Trophoblast cell (in vitro differentiated cells and primary cell): ENCODE measurements around the gene RAB27B.

Source experiments
- DNase-seq, 2 donors: peaks; one replicate each; pipeline ENCODE4 v3.0.0-alpha.2; 2016
- H2AFZ ChIP-seq: 2 replicates; pipeline ENCODE4 v1.6.1; 2013; ENCODE audit warnings: low read length, moderate library complexity, mild to moderate bottlenecking; ENCODE audit not compliant: insufficient read depth, poor library complexity
- H2AK5ac ChIP-seq: 2 replicates; pipeline ENCODE4 v1.6.1; 2013; ENCODE audit warnings: mild to moderate bottlenecking, low read length
- H2BK120ac ChIP-seq: 2 replicates; pipeline ENCODE4 v1.6.1; 2013; ENCODE audit warnings: low read length, mild to moderate bottlenecking, moderate library complexity; ENCODE audit not compliant: insufficient read depth, poor library complexity
- H2BK12ac ChIP-seq: 2 replicates; pipeline ENCODE4 v1.6.1; 2013; ENCODE audit warnings: mild to moderate bottlenecking, low read length, moderate library complexity
- H2BK5ac ChIP-seq: 2 replicates; pipeline ENCODE4 v1.6.1; 2013; ENCODE audit warnings: low read length, low read depth, moderate library complexity, mild to moderate bottlenecking; ENCODE audit not compliant: poor library complexity
- H3K14ac ChIP-seq: 2 replicates; pipeline ENCODE4 v1.6.1; 2013; ENCODE audit warnings: mild to moderate bottlenecking, low read length
- H3K18ac ChIP-seq: 2 replicates; pipeline ENCODE4 v1.6.1; 2013; ENCODE audit warnings: mild to moderate bottlenecking, low read length
- H3K23ac ChIP-seq: 2 replicates; pipeline ENCODE4 v1.6.1; 2013; ENCODE audit warnings: low read length
- H3K27ac ChIP-seq: 2 replicates; pipeline ENCODE4 v1.5.1; 2013; ENCODE audit warnings: low read depth, mild to moderate bottlenecking, inconsistent platforms, low read length, moderate library complexity
- H3K27me3 ChIP-seq: 2 replicates; pipeline ENCODE4 v1.6.1; 2013; ENCODE audit warnings: inconsistent platforms, mild to moderate bottlenecking, low read length, moderate library complexity; ENCODE audit not compliant: insufficient read depth
- H3K36me3 ChIP-seq, 2 experiments: 1 replicate in 1 of 2; 2 replicates in 1 of 2; pipeline ENCODE4 v1.6.1; 2013; ENCODE audit warnings: low read length in 2 of 2, mild to moderate bottlenecking in 2 of 2, moderate library complexity in 1 of 2; ENCODE audit not compliant: insufficient read depth in 2 of 2, control insufficient read depth in 1 of 2
- H3K4ac ChIP-seq: 2 replicates; pipeline ENCODE4 v1.6.1; 2013; ENCODE audit warnings: low read depth, mild to moderate bottlenecking, low read length, moderate library complexity
- H3K4me1 ChIP-seq, 2 experiments: 1 replicate in 1 of 2; 2 replicates in 1 of 2; pipeline ENCODE4 v1.6.1; 2013; ENCODE audit warnings: low read length in 2 of 2, mild to moderate bottlenecking in 2 of 2, moderate library complexity in 1 of 2; ENCODE audit not compliant: insufficient read depth in 2 of 2, control insufficient read depth in 1 of 2
- H3K4me2 ChIP-seq: 2 replicates; pipeline ENCODE4 v1.6.1; 2013; ENCODE audit warnings: inconsistent platforms, mild to moderate bottlenecking, low read length, moderate library complexity
- H3K4me3 ChIP-seq: 2 replicates; pipeline ENCODE4 v1.5.1; 2013; ENCODE audit warnings: mild to moderate bottlenecking, low read depth, low read length, inconsistent platforms
- H3K79me1 ChIP-seq: one replicate; pipeline ENCODE4 v1.6.1; 2013; ENCODE audit warnings: low read length
- H3K79me2 ChIP-seq: 2 replicates; pipeline ENCODE4 v1.6.1; 2013; ENCODE audit warnings: low read length, mild to moderate bottlenecking; ENCODE audit not compliant: control insufficient read depth, insufficient read depth, poor library complexity
- H3K9ac ChIP-seq: 2 replicates; pipeline ENCODE4 v1.6.1; 2013; ENCODE audit warnings: mild to moderate bottlenecking, low read length
- H3K9me3 ChIP-seq: 2 replicates; pipeline ENCODE4 v1.6.1; 2013; ENCODE audit warnings: low read depth, mild to moderate bottlenecking, control low read depth, inconsistent platforms, low read length; ENCODE audit not compliant: insufficient read depth
- H4K12ac ChIP-seq: 2 replicates; pipeline ENCODE4 v1.6.1; 2013; ENCODE audit warnings: low read depth, mild to moderate bottlenecking, low read length, moderate library complexity
- H4K8ac ChIP-seq: 2 replicates; pipeline ENCODE4 v1.6.1; 2013; ENCODE audit warnings: low read depth, mild to moderate bottlenecking, low read length, moderate library complexity
- H4K91ac ChIP-seq: one replicate; pipeline ENCODE4 v1.6.1; 2013; ENCODE audit warnings: low read depth, mild to moderate bottlenecking, low read length, moderate library complexity
- whole genome bisulfite sequencing: extraction: QIAGEN DNeasy Blood & Tissue Kit; methylation state at CpG from one replicate; pipeline ENCODE4 v1.1.7; 2013; ENCODE audit warnings: missing lambda C conversion rate; ENCODE audit not compliant: insufficient read length, insufficient coverage; ENCODE audit errors: extremely low coverage; 5-methylcytosine and 5-hydroxymethylcytosine counted together

Gene RAB27B

DNA sequence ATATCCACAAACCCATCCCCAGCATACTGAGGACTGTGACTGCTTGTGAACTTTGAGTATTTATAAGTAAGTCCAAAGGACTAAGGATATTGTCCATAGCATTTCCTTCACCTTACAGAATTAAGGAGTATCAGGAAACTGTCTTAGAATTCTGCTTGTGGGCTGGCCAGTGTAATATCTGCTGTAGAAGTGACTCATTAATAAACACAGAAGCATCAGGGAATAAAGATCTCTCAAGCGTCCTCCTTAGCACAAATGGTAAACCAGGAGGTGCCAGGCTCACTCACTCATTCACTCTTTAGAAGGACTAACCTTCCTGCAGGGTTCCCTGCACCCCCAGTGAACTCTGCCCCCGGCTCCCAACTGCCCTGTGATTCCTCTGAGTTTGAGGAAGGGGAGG, 100.0 kb downstream of the RAB27B start:
- Histone ChIP-seq H3K4me3 (no peak overlapping the region), H2BK120ac (no peak overlapping the region), H3K23ac (no peak overlapping the region), H4K91ac (no peak overlapping the region), H3K9ac (no peak overlapping the region), H3K18ac (no peak overlapping the region), H3K79me1 (no peaks in the 10 kb centered on the region), H2AK5ac (no peak overlapping the region), H2BK12ac (no peak overlapping the region), H4K8ac (no peak overlapping the region), H3K27me3 (no peaks in the 10 kb centered on the region), H3K27ac (no peak overlapping the region), H3K9me3 (no peaks in the 10 kb centered on the region), H3K4ac (no peak overlapping the region), H3K4me2 (no peak overlapping the region), H3K14ac (no peak overlapping the region), H4K12ac (no peak overlapping the region), H3K4me1 (no peaks in the 10 kb centered on the region), H2BK5ac (no peak overlapping the region), H2AFZ (no peak overlapping the region), H3K36me3 (no peaks in the 10 kb centered on the region), H3K79me2 (no peaks in the 10 kb centered on the region)
- WGBS, result no CpG with 5 or more reads among the region's 2 CpGs
- DNase-seq, result no peak

DNA sequence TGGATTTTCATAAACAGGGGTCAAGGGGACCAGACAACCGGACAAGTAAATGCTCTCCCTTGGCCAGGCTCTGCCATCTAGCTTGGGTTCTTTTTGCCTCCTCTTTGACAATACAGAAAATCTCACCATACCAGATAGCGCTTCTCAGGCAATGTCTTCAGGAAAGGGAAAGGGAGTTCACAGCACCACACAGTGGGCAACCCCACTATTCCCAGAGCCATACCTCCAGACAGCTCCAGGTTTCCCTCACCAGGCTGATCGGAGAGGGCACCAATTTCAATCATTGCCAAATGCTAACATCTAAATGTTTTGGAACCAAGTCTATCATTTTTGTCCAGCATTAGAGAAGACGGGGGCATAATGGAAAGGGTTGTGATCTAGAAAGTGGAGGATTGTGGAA, 102.9 kb downstream of the RAB27B start:
- H2AK5ac ChIP-seq, result no peak overlapping the region
- no peaks in the 10 kb centered on the region for H3K79me1 ChIP-seq
- H2BK5ac ChIP-seq, result no peak overlapping the region
- H3K9ac ChIP-seq, result no peak overlapping the region
- H3K36me3 ChIP-seq, result no peaks in the 10 kb centered on the region
- H4K12ac ChIP-seq, result no peak overlapping the region
- H3K27ac ChIP-seq, result no peak overlapping the region
- H2BK12ac ChIP-seq, result no peak overlapping the region
- WGBS, result no CpG with 5 or more reads among the region's 4 CpGs
- no peak overlapping the region for H3K4ac ChIP-seq
- no peak overlapping the region for H4K8ac ChIP-seq
- no peak overlapping the region for H3K4me2 ChIP-seq
- no peaks in the 10 kb centered on the region for H3K79me2 ChIP-seq
- no peaks in the 10 kb centered on the region for H3K27me3 ChIP-seq
- H3K18ac ChIP-seq, result no peak overlapping the region
- H2BK120ac ChIP-seq, result no peak overlapping the region
- H3K4me1 ChIP-seq, result no peaks in the 10 kb centered on the region
- H2AFZ ChIP-seq, result no peak overlapping the region
- no peak overlapping the region for H3K14ac ChIP-seq
- no peak overlapping the region for H3K4me3 ChIP-seq
- H3K9me3 ChIP-seq, result no peaks in the 10 kb centered on the region
- H4K91ac ChIP-seq, result no peak overlapping the region
- no peak for DNase-seq
- no peak overlapping the region for H3K23ac ChIP-seq

DNA sequence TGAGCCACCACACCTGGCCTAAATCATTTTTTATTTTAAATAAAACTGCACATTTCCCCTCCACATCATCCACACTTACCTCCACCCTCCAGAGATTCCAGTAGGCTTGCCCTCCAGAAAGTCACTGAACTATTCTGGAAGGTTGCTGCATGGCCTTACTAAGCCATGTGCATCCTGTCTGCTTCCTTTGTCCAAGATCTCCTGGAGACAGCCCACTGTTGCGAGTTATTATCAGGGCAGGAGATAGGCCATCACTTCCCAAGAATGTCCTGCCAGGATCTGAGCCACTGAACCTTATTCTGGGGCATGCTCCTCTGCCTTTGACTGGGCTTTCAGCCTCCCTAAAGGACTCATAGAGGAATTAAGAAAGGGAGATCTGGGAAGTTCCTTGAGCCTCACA, 104.2 kb downstream of the RAB27B start:
- no peak overlapping the region for H2AFZ ChIP-seq
- H4K12ac ChIP-seq, result no peak overlapping the region
- no peak overlapping the region for H4K91ac ChIP-seq
- H3K79me2 ChIP-seq, result no peaks in the 10 kb centered on the region
- no peak overlapping the region for H3K4me2 ChIP-seq
- no peak for DNase-seq
- no peaks in the 10 kb centered on the region for H3K4me1 ChIP-seq
- H2BK12ac ChIP-seq, result no peak overlapping the region
- no peak overlapping the region for H3K4me3 ChIP-seq
- no peak overlapping the region for H2AK5ac ChIP-seq
- H3K36me3 ChIP-seq, result no peaks in the 10 kb centered on the region
- no peak overlapping the region for H4K8ac ChIP-seq
- no peak overlapping the region for H3K9ac ChIP-seq
- H3K14ac ChIP-seq, result no peak overlapping the region
- no peaks in the 10 kb centered on the region for H3K79me1 ChIP-seq
- no peak overlapping the region for H2BK120ac ChIP-seq
- H3K27ac ChIP-seq, result no peak overlapping the region
- no peak overlapping the region for H3K18ac ChIP-seq
- H3K23ac ChIP-seq, result no peak overlapping the region
- WGBS, result no CpG with 5 or more reads among the region's 1 CpG
- H3K9me3 ChIP-seq, result no peaks in the 10 kb centered on the region
- no peak overlapping the region for H3K4ac ChIP-seq
- H2BK5ac ChIP-seq, result no peak overlapping the region
- H3K27me3 ChIP-seq, result no peaks in the 10 kb centered on the region

DNA sequence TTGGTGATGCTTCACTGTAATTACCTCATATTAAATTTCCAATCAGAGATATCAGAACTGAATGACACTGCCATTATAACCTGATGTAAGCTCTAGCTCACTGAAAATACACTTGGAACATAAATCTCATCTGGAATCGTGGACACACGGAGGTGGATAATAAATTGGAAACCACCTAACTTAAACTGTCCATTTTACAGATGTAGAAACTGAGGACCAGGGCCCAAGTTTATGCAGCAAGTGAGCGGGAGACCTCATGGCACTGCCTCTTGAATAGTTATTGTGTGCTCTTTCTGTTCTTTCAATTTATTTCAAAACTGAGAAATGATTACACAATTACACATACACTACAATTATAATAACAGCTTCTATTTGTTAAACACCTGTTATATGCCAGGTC, 110.2 kb downstream of the RAB27B start:
- H4K12ac ChIP-seq, result no peak overlapping the region
- no peaks in the 10 kb centered on the region for H3K9me3 ChIP-seq
- H2BK12ac ChIP-seq, result no peak overlapping the region
- H3K36me3 ChIP-seq, result no peaks in the 10 kb centered on the region
- H4K91ac ChIP-seq, result no peak overlapping the region
- no CpG with 5 or more reads among the region's 3 CpGs for WGBS
- H3K18ac ChIP-seq, result no peak overlapping the region
- DNase-seq, result no peak
- no peak overlapping the region for H3K4ac ChIP-seq
- no peak overlapping the region for H3K4me3 ChIP-seq
- no peaks in the 10 kb centered on the region for H3K79me1 ChIP-seq
- no peak overlapping the region for H2BK5ac ChIP-seq
- no peak overlapping the region for H2AFZ ChIP-seq
- no peak overlapping the region for H2BK120ac ChIP-seq
- no peaks in the 10 kb centered on the region for H3K4me1 ChIP-seq
- H3K27ac ChIP-seq, result no peak overlapping the region
- H3K79me2 ChIP-seq, result no peaks in the 10 kb centered on the region
- H4K8ac ChIP-seq, result no peak overlapping the region
- no peaks in the 10 kb centered on the region for H3K27me3 ChIP-seq
- no peak overlapping the region for H2AK5ac ChIP-seq
- H3K9ac ChIP-seq, result no peak overlapping the region
- no peak overlapping the region for H3K23ac ChIP-seq
- H3K4me2 ChIP-seq, result no peak overlapping the region
- no peak overlapping the region for H3K14ac ChIP-seq
